Ectodermal cell (in vitro differentiated cells): ENCODE measurements around the gene DBN1.

Source experiments
- H3K27ac ChIP-seq: 2 replicates; pipeline ENCODE4 v1.7.0; 2013; ENCODE audit warnings: mild to moderate bottlenecking, low read depth, low read length; ENCODE audit not compliant: insufficient read depth, poor library complexity, severe bottlenecking
- H3K27me3 ChIP-seq: 2 replicates; pipeline ENCODE4 v1.7.0; 2013; ENCODE audit warnings: mild to moderate bottlenecking, low read length; ENCODE audit not compliant: insufficient read depth, control insufficient read depth, poor library complexity, severe bottlenecking
- H3K36me3 ChIP-seq: one replicate; pipeline ENCODE4 v1.7.0; 2013; ENCODE audit warnings: low read length; ENCODE audit not compliant: control insufficient read depth, insufficient read depth
- H3K4me1 ChIP-seq: one replicate; pipeline ENCODE4 v1.7.0; 2013; ENCODE audit warnings: low read length; ENCODE audit not compliant: control insufficient read depth, insufficient read depth
- H3K4me3 ChIP-seq: 2 replicates; pipeline ENCODE4 v1.7.0; 2013; ENCODE audit warnings: low read depth, low read length, control low read depth; ENCODE audit not compliant: insufficient read depth
- H3K9me3 ChIP-seq: 2 replicates; pipeline ENCODE4 v1.7.0; 2013; ENCODE audit warnings: mild to moderate bottlenecking, low read length, moderate library complexity; ENCODE audit not compliant: control insufficient read depth
- WGBS, 2 experiments: methylation state at CpG; one replicate each; pipeline ENCODE4 v1.1.7; 2013; ENCODE audit warnings: missing lambda C conversion rate in 2 of 2; 5-methylcytosine and 5-hydroxymethylcytosine counted together

The DBN1 gene

DNA sequence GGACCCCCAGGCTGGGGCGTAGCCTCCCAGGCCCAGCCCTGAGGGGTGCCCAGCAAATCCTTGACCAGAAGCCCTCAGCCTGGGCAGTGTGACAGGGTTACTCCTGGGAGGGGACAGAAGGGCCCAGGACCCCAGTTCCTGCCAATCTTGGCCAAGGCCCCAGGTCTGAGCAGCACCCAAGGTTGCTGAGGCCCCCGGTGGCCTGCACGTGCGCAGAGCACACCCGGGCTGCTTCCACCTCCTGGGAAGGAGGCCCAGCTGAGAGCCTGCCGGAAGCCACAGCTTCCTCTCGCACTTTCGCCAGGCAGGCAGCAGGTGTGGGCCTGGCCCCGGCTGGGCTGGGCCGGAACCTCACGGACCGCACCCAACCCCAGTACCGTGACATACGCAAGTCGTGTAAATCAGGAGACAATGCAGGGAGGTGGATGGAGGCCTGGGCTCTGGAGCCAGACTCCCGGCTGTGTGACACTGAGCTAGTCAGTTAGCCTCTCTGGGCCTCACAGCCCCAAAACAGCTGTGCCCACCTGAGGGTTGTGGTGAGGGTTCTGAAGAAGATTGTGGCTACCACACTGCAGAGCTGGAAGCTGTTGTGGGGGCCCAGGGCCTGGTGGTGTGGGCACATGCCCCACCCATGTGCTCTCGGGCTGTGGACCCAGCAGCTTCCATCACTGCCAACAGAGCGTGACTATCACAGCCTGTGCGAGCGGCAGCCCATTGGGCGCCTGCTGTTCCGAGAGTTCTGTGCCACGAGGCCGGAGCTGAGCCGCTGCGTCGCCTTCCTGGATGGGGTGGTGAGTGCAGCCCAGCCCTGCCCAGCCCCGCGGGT is 41.9 kb downstream of the DBN1 start:
- Histone ChIP-seq H3K36me3 (peaks cover 13% of the 10 kb centered on the region), H3K27me3 (no peaks in the 10 kb centered on the region), H3K4me1 (peaks cover 12% of the 10 kb centered on the region), H3K27ac (no peak overlapping the region), H3K9me3 (no peaks in the 10 kb centered on the region), H3K4me3 (no peak overlapping the region)
- 95 to 96% methylated on average over 29 of the region's 29 CpGs for WGBS, 2 experiments

DNA sequence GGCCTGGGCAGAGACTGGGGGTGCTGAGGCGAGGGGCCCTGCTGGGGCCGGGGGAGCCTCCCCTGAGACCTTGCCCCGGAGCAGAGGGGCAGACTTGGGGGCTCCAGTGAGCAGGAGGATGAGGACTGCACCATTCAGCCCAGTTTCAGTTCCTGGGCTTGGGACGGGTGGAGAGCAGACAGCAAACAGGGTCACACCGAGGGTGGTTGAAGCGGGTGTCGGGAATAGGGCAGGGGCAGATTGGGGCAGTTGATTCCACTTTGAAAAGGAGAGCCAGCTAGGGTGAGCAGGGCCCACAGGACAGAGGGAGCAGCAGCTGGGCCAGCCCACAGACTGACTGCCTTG is 42.5 kb downstream of the DBN1 start:
- peaks cover 13% of the 10 kb centered on the region for H3K36me3 ChIP-seq
- H3K27me3 ChIP-seq: no peaks in the 10 kb centered on the region
- H3K27ac ChIP-seq: no peak overlapping the region
- H3K4me1 ChIP-seq: peaks cover 12% of the 10 kb centered on the region
- no peak overlapping the region for H3K4me3 ChIP-seq
- 88 to 89% methylated on average over 7 of the region's 7 CpGs for WGBS, 2 experiments
- H3K9me3 ChIP-seq: no peaks in the 10 kb centered on the region

DNA sequence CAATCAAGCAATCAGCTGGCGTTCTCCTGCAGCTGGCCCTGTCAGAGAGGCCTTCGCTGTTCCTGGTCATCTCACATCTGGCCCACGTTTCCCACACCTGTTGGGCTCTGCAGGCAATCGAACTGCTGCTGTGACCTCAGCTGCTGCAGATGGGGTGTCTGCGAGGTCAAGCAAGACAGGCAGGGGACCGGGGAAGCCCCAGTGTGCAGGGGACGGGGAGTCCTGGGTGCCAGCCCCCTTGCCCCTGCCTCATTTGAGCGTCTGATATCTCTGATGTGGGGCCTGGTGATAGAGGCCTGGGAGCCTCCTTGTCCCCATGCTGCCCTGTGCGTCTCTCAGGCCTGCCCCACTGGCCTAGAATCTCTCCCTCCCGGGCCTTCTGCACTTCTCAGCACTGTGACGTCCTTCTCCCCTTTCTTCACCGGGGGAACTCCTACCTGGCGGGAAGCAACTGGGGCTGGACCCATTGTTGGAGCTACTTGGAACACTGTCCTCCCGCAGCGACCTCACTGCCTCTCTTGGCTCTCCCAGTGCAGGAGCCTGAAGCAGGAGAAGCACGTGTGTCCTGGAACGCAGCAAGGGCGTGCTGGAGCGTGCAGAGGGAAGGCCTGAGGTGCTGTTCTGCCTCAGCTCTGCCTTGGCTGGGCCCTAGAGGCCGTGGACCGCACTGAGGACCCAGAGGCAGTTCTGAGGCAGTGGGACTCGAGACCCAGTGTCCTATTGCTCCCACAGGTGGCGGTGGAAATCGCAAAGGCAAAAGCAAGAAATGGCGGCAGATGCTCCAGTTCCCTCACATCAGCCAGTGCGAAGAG is 43.1 kb downstream of the DBN1 start:
- H3K36me3 ChIP-seq: peaks cover 13% of the 10 kb centered on the region
- WGBS, 2 experiments: 92 to 93% methylated on average over 26 of the region's 26 CpGs
- no peak overlapping the region for H3K4me3 ChIP-seq
- H3K4me1 ChIP-seq: peaks cover 12% of the 10 kb centered on the region
- H3K27me3 ChIP-seq: no peaks in the 10 kb centered on the region
- no peak overlapping the region for H3K27ac ChIP-seq
- no peaks in the 10 kb centered on the region for H3K9me3 ChIP-seq

DNA sequence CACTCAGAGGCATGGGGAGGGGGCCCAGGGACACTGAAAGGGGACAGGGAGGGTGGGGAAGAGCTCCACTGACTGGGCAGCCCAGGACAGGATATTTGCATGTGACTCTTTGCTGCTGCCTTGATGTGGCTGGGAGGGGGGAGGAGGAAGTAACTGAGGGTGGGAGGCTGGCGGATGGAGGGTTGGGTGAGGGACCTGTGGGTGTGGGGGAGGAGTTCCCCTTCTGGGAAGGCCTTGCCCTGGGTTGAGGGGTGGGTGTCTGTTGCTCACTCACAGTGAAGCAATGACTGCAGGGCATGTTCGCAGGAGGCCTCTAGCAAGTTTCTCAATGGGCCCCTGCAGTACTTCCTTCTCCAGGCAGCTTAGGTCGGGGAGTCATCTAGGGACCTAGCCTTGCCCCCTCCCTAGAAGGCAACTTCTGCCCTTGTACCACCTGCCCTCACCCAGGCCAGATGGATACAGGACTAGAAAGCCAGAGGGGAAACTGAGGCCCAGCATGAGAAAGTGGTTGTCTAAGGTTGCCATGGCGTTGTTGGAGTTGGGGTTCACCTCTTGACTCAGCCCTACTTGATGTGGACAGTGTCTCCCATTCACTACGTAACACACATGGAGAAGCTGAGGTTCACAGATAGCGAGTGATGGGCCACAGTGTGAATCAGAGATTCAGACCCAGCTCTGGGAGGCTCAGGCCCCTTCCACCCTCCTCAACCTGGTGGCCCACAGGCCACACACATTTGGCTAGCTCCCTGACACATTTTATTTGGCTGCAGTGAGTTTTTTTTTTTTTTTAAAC is 44.0 kb downstream of the DBN1 start:
- 89 to 91% methylated on average over 6 of the region's 6 CpGs for WGBS, 2 experiments
- peaks cover 13% of the 10 kb centered on the region for H3K36me3 ChIP-seq
- no peak overlapping the region for H3K27ac ChIP-seq
- no peaks in the 10 kb centered on the region for H3K9me3 ChIP-seq
- peaks cover 12% of the 10 kb centered on the region for H3K4me1 ChIP-seq
- H3K4me3 ChIP-seq: no peak overlapping the region
- no peaks in the 10 kb centered on the region for H3K27me3 ChIP-seq

DNA sequence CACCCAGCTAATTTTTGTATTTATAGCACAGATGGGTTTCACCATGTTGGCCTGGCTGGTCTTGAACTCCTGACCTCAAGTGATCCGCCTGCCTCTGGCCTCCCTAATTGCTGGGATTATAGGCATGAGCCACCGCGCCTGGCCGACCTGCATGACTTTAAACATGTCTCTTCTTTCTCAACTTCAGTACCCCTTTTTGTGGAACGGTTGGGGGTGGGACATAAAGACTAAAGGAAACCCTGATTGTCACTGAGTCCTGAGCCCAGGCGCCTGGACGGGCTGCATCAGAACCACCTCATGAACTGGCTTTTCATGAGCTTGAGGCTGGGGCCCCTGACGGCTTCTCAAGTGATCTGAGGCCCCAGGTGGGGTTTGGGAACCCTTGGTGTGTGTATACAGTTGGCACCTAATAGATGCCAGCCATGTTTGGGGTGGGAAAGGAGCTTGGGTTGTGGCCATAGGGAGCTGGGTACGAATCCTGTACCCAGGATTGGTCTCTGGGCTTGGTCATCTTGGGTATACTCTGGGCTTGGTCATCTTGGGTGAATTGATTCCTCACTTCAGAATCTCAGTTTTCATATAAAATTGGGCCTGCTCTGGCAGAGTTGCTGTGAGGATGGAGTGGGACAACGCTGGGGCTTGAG is 44.7 kb downstream of the DBN1 start:
- WGBS, 2 experiments: 87 to 90% methylated on average over 10 of the region's 10 CpGs
- Histone ChIP-seq H3K4me3 (no peak overlapping the region), H3K36me3 (peaks cover 9% of the 10 kb centered on the region), H3K4me1 (peaks cover 12% of the 10 kb centered on the region), H3K27me3 (no peaks in the 10 kb centered on the region), H3K27ac (no peak overlapping the region), H3K9me3 (no peaks in the 10 kb centered on the region)

DNA sequence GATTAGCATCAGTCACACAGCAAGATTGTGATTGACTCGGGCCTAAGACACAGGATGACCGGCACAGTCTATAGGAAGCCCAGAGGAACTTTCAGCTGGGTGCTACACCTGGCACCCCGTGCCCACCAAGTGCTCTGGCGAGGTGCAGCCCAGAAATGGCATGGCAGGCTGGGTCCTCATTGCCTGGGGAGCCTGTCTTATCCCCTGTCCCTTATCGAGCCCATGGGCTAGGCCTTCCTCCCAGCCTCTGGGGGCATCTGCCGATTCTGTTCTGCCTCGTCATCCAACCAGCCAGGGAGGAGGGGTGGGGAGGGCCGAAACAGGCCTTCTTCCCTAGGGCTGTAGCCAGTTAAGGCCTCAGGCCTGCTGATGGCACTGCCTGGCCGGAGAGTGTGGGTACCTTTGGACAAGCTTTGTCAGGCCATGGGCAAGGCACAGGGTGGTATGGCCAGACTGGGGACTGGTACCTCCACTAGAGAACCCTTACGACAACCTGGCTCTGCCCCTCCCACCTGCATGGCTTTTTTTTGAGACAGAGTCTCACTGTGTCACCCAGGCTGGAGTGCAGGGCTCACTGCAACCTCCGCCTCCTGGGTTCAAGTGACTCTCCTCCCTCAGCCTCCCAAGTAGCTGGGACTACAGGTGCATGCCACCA is 45.4 kb downstream of the DBN1 start:
- H3K27me3 ChIP-seq: no peaks in the 10 kb centered on the region
- H3K4me3 ChIP-seq: peak overlapping the region; percentile 87
- WGBS, 2 experiments: 89 to 93% methylated on average over 11 of the region's 11 CpGs
- no peak overlapping the region for H3K27ac ChIP-seq
- H3K9me3 ChIP-seq: no peaks in the 10 kb centered on the region
- H3K4me1 ChIP-seq: peaks cover 12% of the 10 kb centered on the region
- peaks cover 6% of the 10 kb centered on the region for H3K36me3 ChIP-seq

DNA sequence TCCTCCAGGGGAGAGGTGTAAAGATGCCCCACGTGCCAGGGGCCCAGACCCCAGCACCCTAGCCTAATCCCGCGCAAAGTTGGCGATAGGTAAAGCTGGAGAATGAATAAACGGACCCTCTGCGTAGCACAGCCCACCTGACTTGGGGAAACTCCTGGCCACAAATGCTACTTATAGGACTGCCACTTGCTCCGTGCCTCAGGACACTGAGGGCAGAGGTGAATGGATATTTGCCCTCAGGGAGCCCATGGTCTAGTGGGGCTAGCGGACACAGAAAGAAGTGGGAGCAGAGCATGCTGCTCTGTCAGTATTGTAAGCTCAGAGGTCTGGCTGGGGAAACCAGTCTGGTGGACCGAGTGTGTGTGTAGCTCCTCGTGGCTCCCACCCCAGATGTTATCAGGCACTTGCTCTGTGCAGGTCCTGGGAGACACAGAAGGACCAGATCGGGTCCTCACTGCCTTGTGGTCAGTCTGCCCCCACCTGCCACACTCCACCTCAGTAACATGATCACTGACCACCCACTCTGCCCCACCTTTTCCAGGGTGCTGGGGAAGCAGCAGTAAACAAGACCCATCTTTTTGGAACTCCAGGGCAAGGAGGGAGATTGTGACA is 46.1 kb downstream of the DBN1 start:
- H3K9me3 ChIP-seq: no peaks in the 10 kb centered on the region
- H3K36me3 ChIP-seq: no peaks in the 10 kb centered on the region
- H3K27me3 ChIP-seq: no peaks in the 10 kb centered on the region
- H3K4me1 ChIP-seq: peaks cover 12% of the 10 kb centered on the region
- H3K4me3 ChIP-seq: peak overlapping the region; percentile 87
- no peak overlapping the region for H3K27ac ChIP-seq
- 26 to 31% methylated on average over 11 of the region's 11 CpGs for WGBS, 2 experiments

DNA sequence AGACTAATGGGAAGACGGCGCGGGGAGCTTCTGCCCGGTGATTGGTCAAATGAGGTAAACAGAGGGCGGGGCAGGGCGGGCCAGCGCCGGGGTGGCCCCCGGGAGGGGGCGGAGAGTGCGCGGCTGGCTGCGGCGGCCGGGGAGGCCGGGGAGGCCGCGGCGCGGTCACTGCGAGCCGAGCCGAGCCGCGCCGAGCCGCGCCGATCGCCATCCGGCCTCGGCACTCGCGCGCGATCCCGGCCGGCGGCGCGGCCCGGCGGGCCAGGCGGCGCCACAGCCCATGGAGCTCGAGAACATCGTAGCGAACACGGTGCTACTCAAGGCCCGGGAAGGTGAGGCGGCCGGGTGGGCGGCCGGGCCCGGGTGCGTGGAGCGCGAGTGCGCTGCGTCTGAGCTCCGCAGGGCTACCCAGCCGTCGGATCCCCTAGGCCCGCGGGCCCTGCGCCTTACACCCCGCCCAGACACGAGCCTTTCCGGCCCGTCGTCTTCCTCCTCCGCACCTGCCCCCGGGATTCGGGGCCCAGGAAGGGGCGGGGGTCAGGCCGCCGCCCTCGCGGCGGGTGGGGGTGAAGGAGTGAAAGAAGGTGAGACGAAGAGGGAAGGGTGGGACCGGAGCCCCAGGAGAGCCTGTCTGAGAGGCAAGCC is 46.7 kb downstream of the DBN1 start, which contains the start of gene GRK6:
Gene GRK6, plus strand, starts transcription at position 111 of the 645 bp plus-strand sequence. Its CDS starts 170 bp downstream, at position 281.
- Histone ChIP-seq H3K27ac (peak within 1 kb of the TSS; percentile 91), H3K4me3 (peak within 1 kb of the TSS; percentile 87), H3K27me3 (no peaks in the 10 kb centered on the region), H3K4me1 (peaks cover 12% of the 10 kb centered on the region), H3K9me3 (no peaks in the 10 kb centered on the region), H3K36me3 (no peaks in the 10 kb centered on the region)
- WGBS, 2 experiments: 1% methylated on average over 82 of the region's 82 CpGs
